ENCODE results near the gene CAPN3. TPM values are rescaled to one million over a fixed set of nuclear protein-coding genes. Genes with fewer than 3 reads are reported as not detected.

Gene CAPN3
- polyA plus RNA-seq, 1 donor from 2014 or later: 1.5 TPM

- no peaks in the 10 kb centered on the region for H3K9me2 ChIP-seq (ENCODE audit: insufficient read depth, low read length)
- no peaks in the 10 kb centered on the region for H3K36me3 ChIP-seq (ENCODE audit: insufficient read depth, low read length)
- H3K79me2 ChIP-seq (replicated peaks; ENCODE audit: insufficient read depth, low read length): no peaks in the 10 kb centered on the region
- no peaks in the 10 kb centered on the region for H4K20me1 ChIP-seq (ENCODE audit: insufficient read depth)
- no peak overlapping the region for H3K27ac ChIP-seq (ENCODE audit: low read length)
- H3K27me3 ChIP-seq (ENCODE audit: insufficient read depth, low read depth, low read length): no peaks in the 10 kb centered on the region
- H3K4me2 ChIP-seq (ENCODE audit: low read length): no peak overlapping the region
- no peak overlapping the region for H2AFZ ChIP-seq (ENCODE audit: low read depth, low read length)
- H3K9me3 ChIP-seq (ENCODE audit: low read length): no peaks in the 10 kb centered on the region
- H3K4me3 ChIP-seq (ENCODE audit: low read length): no peak overlapping the region
- no peaks in the 10 kb centered on the region for H3F3A ChIP-seq (ENCODE audit: insufficient read depth, low read length, poor library complexity, severe bottlenecking)
- H3K9ac ChIP-seq (ENCODE audit: low read length): no peak overlapping the region
- TF ChIP-seq EP300 (conservative IDR thresholded peaks at IDR 0.05; ENCODE audit: poor library complexity, severe bottlenecking): no peak
Observed at GRCh38 chr15:42363487-42363886, 4.2 kb downstream of the CAPN3 start.

- H3K27me3 ChIP-seq (ENCODE audit: insufficient read depth, low read depth, low read length): no peaks in the 10 kb centered on the region
- no peaks in the 10 kb centered on the region for H3K36me3 ChIP-seq (ENCODE audit: insufficient read depth, low read length)
- no peak for TF ChIP-seq EP300 (conservative IDR thresholded peaks at IDR 0.05; ENCODE audit: poor library complexity, severe bottlenecking)
- no peak for TF ChIP-seq MXI1 (conservative IDR thresholded peaks at IDR 0.05; ENCODE audit: poor library complexity, severe bottlenecking)
- TF ChIP-seq CTCF (IDR thresholded peaks at IDR 0.05; ENCODE audit: poor library complexity, severe bottlenecking): no peak
- no peak for TF ChIP-seq POLR2AphosphoS5 (IDR thresholded peaks at IDR 0.05)
- no peak for TF ChIP-seq SMC3 (conservative IDR thresholded peaks at IDR 0.05; ENCODE audit: poor library complexity)
- TF ChIP-seq EZH2 (IDR thresholded peaks at IDR 0.05; ENCODE audit: borderline replicate concordance, insufficient read depth, low read length, poor library complexity, severe bottlenecking): no peak
- no peak for TF ChIP-seq RAD21 (conservative IDR thresholded peaks at IDR 0.05)
- H3K9me2 ChIP-seq (ENCODE audit: insufficient read depth, low read length): no peaks in the 10 kb centered on the region
- no peak overlapping the region for H2AFZ ChIP-seq (ENCODE audit: low read depth, low read length)
- no peaks in the 10 kb centered on the region for H3F3A ChIP-seq (ENCODE audit: insufficient read depth, low read length, poor library complexity, severe bottlenecking)
- H3K9me3 ChIP-seq (ENCODE audit: low read length): no peaks in the 10 kb centered on the region
- H4K20me1 ChIP-seq (ENCODE audit: insufficient read depth): no peaks in the 10 kb centered on the region
- H3K4me2 ChIP-seq (ENCODE audit: low read length): no peak overlapping the region
- no peak overlapping the region for H3K27ac ChIP-seq (ENCODE audit: low read length)
- no peak overlapping the region for H3K9ac ChIP-seq (ENCODE audit: low read length)
- no peak overlapping the region for H3K4me3 ChIP-seq (ENCODE audit: low read length)
- H3K79me2 ChIP-seq (replicated peaks; ENCODE audit: insufficient read depth, low read length): no peaks in the 10 kb centered on the region
Observed at GRCh38 chr15:42363942-42364341, 4.6 kb downstream of the CAPN3 start.

GRCh38 chr15:42364529-42364928 lies 5.2 kb downstream of the CAPN3 start:
- H3F3A ChIP-seq (ENCODE audit: insufficient read depth, low read length, poor library complexity, severe bottlenecking): no peaks in the 10 kb centered on the region
- no peak overlapping the region for H3K4me2 ChIP-seq (ENCODE audit: low read length)
- no peak overlapping the region for H3K9ac ChIP-seq (ENCODE audit: low read length)
- no peaks in the 10 kb centered on the region for H3K9me2 ChIP-seq (ENCODE audit: insufficient read depth, low read length)
- no peak overlapping the region for H3K4me3 ChIP-seq (ENCODE audit: low read length)
- no peaks in the 10 kb centered on the region for H3K79me2 ChIP-seq (replicated peaks; ENCODE audit: insufficient read depth, low read length)
- no peaks in the 10 kb centered on the region for H3K9me3 ChIP-seq (ENCODE audit: low read length)
- TF ChIP-seq POLR2AphosphoS5 (IDR thresholded peaks at IDR 0.05) (no peak), RAD21 (conservative IDR thresholded peaks at IDR 0.05) (no peak), EZH2 (IDR thresholded peaks at IDR 0.05; ENCODE audit: borderline replicate concordance, insufficient read depth, low read length, poor library complexity, severe bottlenecking) (no peak), CTCF (IDR thresholded peaks at IDR 0.05; ENCODE audit: poor library complexity, severe bottlenecking) (no peak), TAF1 (IDR thresholded peaks at IDR 0.05; ENCODE audit: low read depth) (no peak), SMC3 (conservative IDR thresholded peaks at IDR 0.05; ENCODE audit: poor library complexity) (no peak), MXI1 (conservative IDR thresholded peaks at IDR 0.05; ENCODE audit: poor library complexity, severe bottlenecking) (no peak), EP300 (conservative IDR thresholded peaks at IDR 0.05; ENCODE audit: poor library complexity, severe bottlenecking) (no peak), REST (IDR thresholded peaks at IDR 0.05; ENCODE audit: borderline replicate concordance) (no peak)
- H3K27ac ChIP-seq (ENCODE audit: low read length): no peak overlapping the region
- H4K20me1 ChIP-seq (ENCODE audit: insufficient read depth): no peaks in the 10 kb centered on the region
- no peak overlapping the region for H2AFZ ChIP-seq (ENCODE audit: low read depth, low read length)
- H3K36me3 ChIP-seq (ENCODE audit: insufficient read depth, low read length): no peaks in the 10 kb centered on the region
- no peaks in the 10 kb centered on the region for H3K27me3 ChIP-seq (ENCODE audit: insufficient read depth, low read depth, low read length)
